GM12875 (cell line): ENCODE results near the gene KIF1A.

Experiments used
- H3K4me3 ChIP-seq: one replicate; pipeline ENCODE4 v1.5.1; 2011; ENCODE audit warnings: low read depth, low read length, control low read depth
- TF ChIP-seq, protein P1 (sequence below): IDR thresholded peaks from 2 replicates; pipeline ENCODE4 v1.5.1; 2011; ENCODE audit warnings: low read depth, mild to moderate bottlenecking, control low read depth, inconsistent platforms, low read length, moderate library complexity, borderline replicate concordance; ENCODE audit not compliant: insufficient read depth

Gene KIF1A

DNA sequence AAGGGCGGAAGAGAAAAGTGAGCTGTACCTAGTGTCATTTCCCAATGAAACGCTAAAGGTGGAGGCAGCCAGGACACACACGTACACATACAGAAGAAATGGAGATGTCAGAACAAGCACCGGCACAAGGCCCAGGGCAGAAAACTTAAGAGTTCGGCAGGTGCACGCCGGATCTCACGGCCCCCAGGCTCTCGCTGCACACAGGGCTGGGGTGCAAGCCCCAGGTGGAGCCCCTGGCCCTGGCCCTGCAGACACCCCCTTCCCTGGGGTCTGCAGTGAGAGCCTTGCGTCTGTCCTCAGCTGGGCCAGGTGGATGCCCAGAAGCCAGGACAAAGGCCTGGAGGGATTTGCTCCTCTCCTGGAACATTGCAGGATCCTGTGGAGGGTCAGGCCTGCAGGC, 91.7 kb downstream of the KIF1A start:
- H3K4me3 ChIP-seq = no peak overlapping the region
- TF ChIP-seq, protein P1, sequence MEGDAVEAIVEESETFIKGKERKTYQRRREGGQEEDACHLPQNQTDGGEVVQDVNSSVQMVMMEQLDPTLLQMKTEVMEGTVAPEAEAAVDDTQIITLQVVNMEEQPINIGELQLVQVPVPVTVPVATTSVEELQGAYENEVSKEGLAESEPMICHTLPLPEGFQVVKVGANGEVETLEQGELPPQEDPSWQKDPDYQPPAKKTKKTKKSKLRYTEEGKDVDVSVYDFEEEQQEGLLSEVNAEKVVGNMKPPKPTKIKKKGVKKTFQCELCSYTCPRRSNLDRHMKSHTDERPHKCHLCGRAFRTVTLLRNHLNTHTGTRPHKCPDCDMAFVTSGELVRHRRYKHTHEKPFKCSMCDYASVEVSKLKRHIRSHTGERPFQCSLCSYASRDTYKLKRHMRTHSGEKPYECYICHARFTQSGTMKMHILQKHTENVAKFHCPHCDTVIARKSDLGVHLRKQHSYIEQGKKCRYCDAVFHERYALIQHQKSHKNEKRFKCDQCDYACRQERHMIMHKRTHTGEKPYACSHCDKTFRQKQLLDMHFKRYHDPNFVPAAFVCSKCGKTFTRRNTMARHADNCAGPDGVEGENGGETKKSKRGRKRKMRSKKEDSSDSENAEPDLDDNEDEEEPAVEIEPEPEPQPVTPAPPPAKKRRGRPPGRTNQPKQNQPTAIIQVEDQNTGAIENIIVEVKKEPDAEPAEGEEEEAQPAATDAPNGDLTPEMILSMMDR = no peak

DNA sequence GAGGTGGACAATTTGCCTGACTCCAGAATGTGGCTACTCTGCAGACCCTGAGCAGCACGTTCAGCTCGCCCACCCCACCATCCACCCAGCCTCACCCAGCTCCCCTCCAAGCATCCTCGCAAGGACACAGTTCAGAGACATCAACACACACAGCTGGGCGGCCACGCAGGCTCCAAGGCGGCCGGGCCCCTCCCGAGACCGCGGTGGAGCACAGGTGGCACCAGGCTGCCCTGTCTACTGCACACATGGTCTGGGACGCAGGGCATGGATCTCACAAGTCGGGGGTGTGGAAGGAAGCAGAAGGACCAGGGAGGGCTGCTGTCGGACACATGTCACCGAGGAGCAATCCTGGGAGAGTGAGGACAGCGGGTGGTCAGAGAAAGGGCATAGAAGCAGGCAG, 92.1 kb downstream of the KIF1A start:
- no peak overlapping the region for H3K4me3 ChIP-seq
- TF ChIP-seq, protein P1 = no peak

DNA sequence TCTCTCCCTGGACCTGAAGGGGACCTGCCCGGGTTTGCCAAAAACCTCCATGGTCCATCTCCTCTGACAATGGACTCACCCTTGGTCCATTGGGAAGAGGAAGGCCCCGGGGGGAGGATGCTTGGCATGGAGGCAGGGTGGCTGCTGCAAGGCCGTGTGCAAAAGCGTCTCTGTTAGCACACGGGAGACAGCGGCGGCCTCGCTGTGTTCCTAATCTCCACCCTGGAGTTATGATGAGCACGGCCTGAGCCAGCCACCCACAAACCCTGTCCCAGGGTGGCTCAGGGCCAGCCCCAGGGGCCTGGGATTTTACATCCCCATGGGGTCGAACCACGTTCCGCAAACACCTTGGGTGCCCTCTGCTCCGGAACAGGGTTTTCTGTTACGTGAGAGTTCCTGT, 92.6 kb downstream of the KIF1A start:
- no peak overlapping the region for H3K4me3 ChIP-seq

DNA sequence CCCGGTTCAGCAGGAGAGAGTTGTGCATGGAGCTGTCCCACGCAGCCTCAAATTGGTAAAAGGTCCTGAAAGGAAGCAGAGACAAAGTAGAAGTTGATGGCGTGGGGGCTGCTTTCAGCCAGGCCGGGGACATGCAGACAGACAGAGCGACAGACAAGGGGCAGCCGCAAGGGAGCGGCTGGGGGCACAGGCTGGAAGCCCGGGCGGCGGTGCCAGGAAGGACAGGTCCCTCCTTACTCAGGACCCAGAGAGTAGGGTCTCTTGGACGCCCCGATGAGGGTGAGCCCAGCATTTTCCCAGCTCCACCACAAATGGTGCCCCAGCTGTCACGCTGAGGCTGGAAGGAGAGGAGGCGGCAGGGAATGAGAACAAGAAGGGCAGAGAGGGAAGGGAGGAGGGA, 93.1 kb downstream of the KIF1A start:
- TF ChIP-seq, protein P1 = no peak

More for the DNA sequence above, 92.6 kb downstream of the KIF1A start:
- TF ChIP-seq, protein P1 = no peak

DNA sequence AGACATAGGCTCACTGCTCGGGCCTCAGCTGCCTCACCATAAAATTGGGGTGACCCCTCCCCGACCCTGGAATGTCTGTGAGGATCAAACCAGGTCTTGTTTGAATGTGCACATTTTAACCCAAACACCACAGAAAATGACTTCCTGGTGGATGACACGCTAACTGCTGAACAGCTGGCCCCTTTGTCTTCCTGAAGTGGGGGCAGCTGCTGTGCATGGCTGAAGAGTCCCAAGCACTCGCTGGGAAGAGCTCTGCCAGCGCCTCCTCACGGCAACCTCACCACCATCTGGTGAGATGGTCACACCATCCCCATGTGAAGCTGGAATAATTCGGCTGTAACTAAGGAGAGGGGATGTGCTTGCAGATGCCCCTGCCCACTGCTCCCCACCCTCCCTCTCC, 94.3 kb downstream of the KIF1A start:
- no peak overlapping the region for H3K4me3 ChIP-seq
- TF ChIP-seq, protein P1 = no peak

More for the DNA sequence above, 93.1 kb downstream of the KIF1A start:
- H3K4me3 ChIP-seq = no peak overlapping the region

DNA sequence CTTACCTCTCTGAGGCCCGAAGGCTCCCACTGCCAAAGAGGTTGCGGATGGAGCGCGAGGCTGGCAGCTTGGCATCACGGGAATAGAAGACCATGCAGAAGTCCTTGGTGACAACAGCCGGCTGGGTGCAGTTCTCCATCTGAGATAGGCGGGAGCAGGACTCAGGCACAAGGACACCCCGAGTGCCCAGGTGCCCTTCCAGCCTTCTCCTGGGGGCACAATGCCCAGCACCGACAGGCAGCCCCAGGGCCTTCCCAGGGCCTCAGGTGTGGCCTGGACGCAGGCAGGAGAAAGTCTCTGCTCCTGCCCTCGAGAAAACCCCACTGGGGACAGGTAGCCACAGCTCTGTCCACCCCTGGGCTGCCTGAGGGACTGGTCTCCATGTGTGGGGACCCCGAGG, 94.8 kb downstream of the KIF1A start:
- no peak overlapping the region for H3K4me3 ChIP-seq

DNA sequence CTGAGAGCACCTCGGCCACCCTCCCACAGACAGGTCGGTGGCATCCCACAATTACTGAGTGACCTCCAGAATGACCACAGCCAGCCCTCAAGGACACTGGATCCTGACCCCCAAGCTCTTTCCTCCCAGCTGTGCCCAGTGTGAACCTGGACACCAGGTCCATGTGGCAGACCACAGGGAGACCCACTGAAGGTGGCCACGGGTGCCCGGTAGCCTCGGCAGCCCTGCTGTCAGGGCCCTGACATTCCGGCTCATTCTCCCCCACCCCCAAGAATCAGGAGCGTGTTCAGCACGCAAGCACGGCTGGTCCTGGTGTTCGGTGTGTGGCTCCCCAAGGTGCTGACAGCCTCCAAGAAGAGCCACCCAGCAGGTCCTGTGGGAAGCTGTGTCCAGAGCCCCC, 95.6 kb downstream of the KIF1A start:
- no peak overlapping the region for H3K4me3 ChIP-seq
- TF ChIP-seq, protein P1 = no peak

More for the DNA sequence above, 94.8 kb downstream of the KIF1A start:
- TF ChIP-seq, protein P1 = no peak
